DND-41 (cell line): ENCODE data around the gene TRIB2.

Experiments
- CTCF ChIP-seq: IDR thresholded peaks from 2 replicates; pipeline ENCODE4 v1.5.1; 2012; ENCODE audit warnings: borderline replicate concordance, low read length, moderate library complexity, mild to moderate bottlenecking; ENCODE audit not compliant: poor library complexity, severe bottlenecking; ENCODE audit errors: extremely low read depth
- EZH2 ChIP-seq: IDR thresholded peaks from 3 replicates; pipeline ENCODE4 v1.6.1; 2012; ENCODE audit warnings: borderline replicate concordance, low read depth, mild to moderate bottlenecking, moderate library complexity, low read length, inconsistent platforms; ENCODE audit not compliant: severe bottlenecking

- TF ChIP-seq CTCF, result no peak
- no peak for TF ChIP-seq EZH2
These were observed 47.5 kb downstream of the TRIB2 start for GRCh38 chr2:12764075-12764730.
